K562 (cell line): ENCODE measurements around the gene TRMT2A. TPM values are rescaled to one million over a fixed set of nuclear protein-coding genes. Genes with fewer than 3 reads are reported as not detected.

Experiments used
- ATF7 ChIP-seq: fragments of 450-650 bp; IDR thresholded peaks from 2 replicates; pipeline ENCODE4 v1.7.1; 2014; ENCODE audit warnings: mild to moderate bottlenecking, moderate library complexity
- CBFA2T2 ChIP-seq: fragments of 450-650 bp; conservative IDR thresholded peaks from 2 replicates; pipeline ENCODE4 v1.6.1; 2017; ENCODE audit warnings: mild to moderate bottlenecking
- CCNT2 ChIP-seq: IDR thresholded peaks from 2 replicates; pipeline ENCODE4 v1.6.1; 2011; ENCODE audit warnings: borderline replicate concordance, low read depth, mild to moderate bottlenecking, moderate library complexity, mixed read lengths, low read length; ENCODE audit not compliant: insufficient read length; ENCODE audit errors: extremely low read depth
- CREB1 ChIP-seq, 2 experiments: sonication (generic) in 1 of 2; formaldehyde crosslinking in 1 of 2; IDR thresholded peaks; 2 replicates each; pipeline versions ENCODE4 v1.6.1 to v1.8.0; 2012 to 2022; ENCODE audit warnings: inconsistent platforms in 1 of 2, mild to moderate bottlenecking in 1 of 2, missing genetic modification reagents in 1 of 2, moderate library complexity in 1 of 2
- EP400 ChIP-seq: fragments of 450-650 bp; IDR thresholded peaks from 2 replicates; pipeline ENCODE4 v1.6.1; 2017; ENCODE audit warnings: antibody characterized with exemption, mild to moderate bottlenecking, moderate library complexity
- FOSL1 ChIP-seq: fragments of 200-800 bp; sonication (Bioruptor generic); conservative IDR thresholded peaks from 2 replicates; pipeline ENCODE4 v1.6.1; 2016; ENCODE audit warnings: missing genetic modification characterization, missing compliant biosample characterization
- HNRNPLL ChIP-seq: fragments of 200-400 bp; formaldehyde crosslinking; IDR thresholded peaks from 2 replicates; pipeline ENCODE4 v1.6.1; 2017; ENCODE audit warnings: low read length, low read depth, mild to moderate bottlenecking; ENCODE audit not compliant: poor library complexity, severe bottlenecking
- MCM7 ChIP-seq, 2 experiments: fragments of 450-650 bp; IDR thresholded peaks; 2 replicates each; pipeline ENCODE4 v1.6.1; 2016 to 2018
- MYC ChIP-seq, 2 experiments: fragments of 250-450 bp in 1 of 2; sonication (Bioruptor Pico) in 1 of 2; IDR thresholded peaks; 2 replicates each; pipeline versions ENCODE4 v1.5.1 to v1.6.1; 2012 to 2021; ENCODE audit warnings: low read depth in 2 of 2, borderline replicate concordance in 1 of 2, improper control_type of control experiment in 1 of 2, low read length in 1 of 2, mild to moderate bottlenecking in 1 of 2, moderate library complexity in 1 of 2
- NFIC ChIP-seq: fragments of 450-650 bp; IDR thresholded peaks from 2 replicates; pipeline ENCODE4 v1.6.1; 2017; ENCODE audit warnings: mild to moderate bottlenecking, inconsistent platforms
- RHOXF2B ChIP-seq: fragments of 250-450 bp; sonication (Bioruptor Pico); conservative IDR thresholded peaks from 2 replicates; pipeline ENCODE4 v1.5.1; 2021
- SIN3A ChIP-seq, 2 experiments: fragments of 150-350 bp in 1 of 2; IDR thresholded peaks; 2 replicates each; pipeline ENCODE4 v1.6.1; 2011 to 2016; ENCODE audit warnings: borderline replicate concordance in 2 of 2, low read depth in 2 of 2, low read length in 2 of 2, mild to moderate bottlenecking in 2 of 2, moderate library complexity in 2 of 2; ENCODE audit not compliant: control insufficient read depth in 1 of 2
- SREBF1 ChIP-seq: fragments of 150-350 bp; IDR thresholded peaks from 2 replicates; pipeline ENCODE4 v1.6.1; 2014; ENCODE audit warnings: antibody characterized with exemption, low read depth, low read length, borderline replicate concordance
- SUPT5H ChIP-seq: fragments of 450-650 bp; IDR thresholded peaks from 2 replicates; pipeline ENCODE4 v1.6.1; 2016
- TBL1XR1 ChIP-seq, 2 experiments: IDR thresholded peaks; 2 replicates each; pipeline ENCODE4 v1.6.1; 2012; ENCODE audit warnings: improper control_type of control experiment in 2 of 2, low read length in 2 of 2, mild to moderate bottlenecking in 1 of 2
- ZFX ChIP-seq: sonication (generic); formaldehyde crosslinking; IDR thresholded peaks from 2 replicates; pipeline ENCODE4 v1.8.0; 2022; ENCODE audit warnings: mild to moderate bottlenecking, missing genetic modification reagents, moderate library complexity
- ZNF24 ChIP-seq: fragments of 450-650 bp; IDR thresholded peaks from 2 replicates; pipeline ENCODE4 v1.6.1; 2016
- ZNF764 ChIP-seq: fragments of 250-450 bp; sonication (Bioruptor Pico); IDR thresholded peaks from 2 replicates; pipeline ENCODE4 v1.4.0; 2020; ENCODE audit warnings: low read depth, mild to moderate bottlenecking, moderate library complexity
- ZNF766 ChIP-seq: fragments of 200-800 bp; sonication (Bioruptor generic); conservative IDR thresholded peaks from 2 replicates; pipeline ENCODE4 v1.6.1; 2016; ENCODE audit warnings: missing genetic modification characterization, missing compliant biosample characterization
- polyA plus RNA-seq, 8 experiments: library from polyadenylated mRNA; depleted of rRNA in 4 of 8; stranded (reverse) in 5 of 8; unstranded in 3 of 8; fragments of >200 nt; fragmentation: Nextera tagmentation in 2 of 8; fragmentation: Illumina TruSeq in 1 of 8; extraction: Ambion mirVana in 2 of 8; extraction: Trizol in 1 of 8; gene quantifications; 2 replicates each; pipeline versions ENCODE4 v1.2.1 to v1.2.3, GENCODE V29; 2011 to 2014; ENCODE audit warnings: inconsistent platforms in 1 of 8, missing spikeins in 1 of 8
- total RNA-seq, 7 experiments: library from RNA; depleted of rRNA in 6 of 7; stranded (reverse); fragments of >200 nt in 6 of 7; fragmentation: Illumina TruSeq in 2 of 7; extraction: Trizol in 2 of 7; gene quantifications; 2 replicates each; pipeline versions ENCODE4 v1.2.1 to v1.2.3, GENCODE V29; 2011 to 2021; ENCODE audit warnings: low replicate concordance in 1 of 7
- TF ChIP-seq, protein P1 (sequence below): sonication (generic); formaldehyde crosslinking; IDR thresholded peaks from 2 replicates; pipeline ENCODE4 v1.8.1; 2022; ENCODE audit warnings: missing genetic modification reagents
- TF ChIP-seq, protein P2 (sequence below): fragments of 250-450 bp; sonication (Bioruptor Pico); IDR thresholded peaks from 2 replicates; pipeline ENCODE4 v1.8.0; 2022; ENCODE audit warnings: moderate library complexity, mild to moderate bottlenecking, inconsistent platforms
- TF ChIP-seq, protein P3 (sequence below): fragments of 250-450 bp; sonication (Bioruptor Pico); IDR thresholded peaks from 2 replicates; pipeline ENCODE4 v1.4.0; 2020; ENCODE audit warnings: borderline replicate concordance
- TF ChIP-seq, protein P4 (sequence below), 2 experiments: IDR thresholded peaks; 2 replicates each; pipeline ENCODE4 v1.6.1; 2011; ENCODE audit warnings: borderline replicate concordance in 1 of 2, control low read depth in 1 of 2, low read depth in 1 of 2, low read length in 1 of 2, mild to moderate bottlenecking in 1 of 2, mixed read lengths in 1 of 2, moderate library complexity in 1 of 2; ENCODE audit not compliant: insufficient read depth in 1 of 2, insufficient read length in 1 of 2, poor library complexity in 1 of 2, severe bottlenecking in 1 of 2; ENCODE audit errors: extremely low read depth in 1 of 2

Gene TRMT2A
- total and polyA plus RNA-seq, 9 of the 15 experiments (the other 6 are each of a cell fraction or from before 2014, with no cell fraction given) = 1.6 to 265 (median 140) TPM

DNA sequence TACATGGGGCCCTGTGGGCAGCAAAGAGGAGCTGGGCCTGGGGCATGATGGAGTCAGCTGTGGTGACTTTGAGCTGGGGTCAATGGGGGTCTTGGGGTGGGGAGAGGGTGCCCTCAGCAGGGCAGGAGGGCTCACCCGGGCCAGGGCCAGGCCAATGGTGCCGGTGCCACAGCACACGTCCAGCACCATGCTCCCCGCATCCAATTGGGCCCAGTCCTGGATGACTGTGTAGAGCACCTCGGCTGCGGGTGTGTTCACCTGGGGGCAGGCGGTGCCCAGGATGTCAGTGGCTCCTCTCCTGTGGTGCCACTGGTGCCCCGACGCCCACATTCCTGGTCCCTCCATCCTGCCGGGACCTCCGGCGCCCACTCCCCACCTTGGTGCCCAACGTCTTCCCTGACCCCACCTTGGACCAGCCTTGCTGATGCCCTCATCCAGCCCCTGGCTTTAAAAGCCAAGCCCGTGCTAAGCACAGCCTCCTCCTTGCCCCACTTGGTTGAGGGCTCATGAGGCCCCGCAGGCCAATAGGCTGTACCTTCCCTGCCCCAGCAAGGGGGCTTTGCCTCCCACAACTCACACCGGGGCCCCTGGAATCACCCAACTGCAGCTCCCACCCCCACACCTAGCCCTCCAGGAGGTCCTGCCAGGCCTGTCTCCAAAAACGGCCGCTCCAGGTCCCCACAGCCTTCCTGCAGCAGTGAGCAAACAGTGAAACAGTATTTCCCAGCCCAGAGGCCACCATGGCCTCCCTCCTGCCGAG lies 3.3 kb downstream of the TRMT2A start (continued):
- TF ChIP-seq, protein P1, sequence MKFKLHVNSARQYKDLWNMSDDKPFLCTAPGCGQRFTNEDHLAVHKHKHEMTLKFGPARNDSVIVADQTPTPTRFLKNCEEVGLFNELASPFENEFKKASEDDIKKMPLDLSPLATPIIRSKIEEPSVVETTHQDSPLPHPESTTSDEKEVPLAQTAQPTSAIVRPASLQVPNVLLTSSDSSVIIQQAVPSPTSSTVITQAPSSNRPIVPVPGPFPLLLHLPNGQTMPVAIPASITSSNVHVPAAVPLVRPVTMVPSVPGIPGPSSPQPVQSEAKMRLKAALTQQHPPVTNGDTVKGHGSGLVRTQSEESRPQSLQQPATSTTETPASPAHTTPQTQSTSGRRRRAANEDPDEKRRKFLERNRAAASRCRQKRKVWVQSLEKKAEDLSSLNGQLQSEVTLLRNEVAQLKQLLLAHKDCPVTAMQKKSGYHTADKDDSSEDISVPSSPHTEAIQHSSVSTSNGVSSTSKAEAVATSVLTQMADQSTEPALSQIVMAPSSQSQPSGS = no peak
- TF ChIP-seq, protein P2, sequence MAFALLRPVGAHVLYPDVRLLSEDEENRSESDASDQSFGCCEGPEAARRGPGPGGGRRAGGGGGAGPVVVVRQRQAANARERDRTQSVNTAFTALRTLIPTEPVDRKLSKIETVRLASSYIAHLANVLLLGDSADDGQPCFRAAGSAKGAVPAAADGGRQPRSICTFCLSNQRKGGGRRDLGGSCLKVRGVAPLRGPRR (CRISPR knock-in tag) = no peak
- no peak for TF ChIP-seq ZNF766 (CRISPR knock-in tag)
- TF ChIP-seq ZNF764 = no peak
- TF ChIP-seq EP400 = no peak
- TF ChIP-seq, protein P3, sequence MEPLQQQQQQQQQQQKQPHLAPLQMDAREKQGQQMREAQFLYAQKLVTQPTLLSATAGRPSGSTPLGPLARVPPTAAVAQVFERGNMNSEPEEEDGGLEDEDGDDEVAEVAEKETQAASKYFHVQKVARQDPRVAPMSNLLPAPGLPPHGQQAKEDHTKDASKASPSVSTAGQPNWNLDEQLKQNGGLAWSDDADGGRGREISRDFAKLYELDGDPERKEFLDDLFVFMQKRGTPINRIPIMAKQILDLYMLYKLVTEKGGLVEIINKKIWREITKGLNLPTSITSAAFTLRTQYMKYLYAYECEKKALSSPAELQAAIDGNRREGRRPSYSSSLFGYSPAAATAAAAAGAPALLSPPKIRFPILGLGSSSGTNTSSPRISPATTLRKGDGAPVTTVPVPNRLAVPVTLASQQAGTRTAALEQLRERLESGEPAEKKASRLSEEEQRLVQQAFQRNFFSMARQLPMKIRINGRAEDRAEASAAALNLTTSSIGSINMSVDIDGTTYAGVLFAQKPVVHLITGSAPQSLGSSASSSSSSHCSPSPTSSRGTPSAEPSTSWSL (CRISPR knock-in tag) = no peak
- TF ChIP-seq TBL1XR1 (IDR thresholded peaks at IDR 0.05; ENCODE audit: low read length in 2 of 2) = no peak
- TF ChIP-seq MYC (IDR thresholded peaks at IDR 0.05; ENCODE audit: low read depth, low read length) = no peak
- peak; percentile 71; the same call in 1 of the 2 replicates for TF ChIP-seq MYC (CRISPR knock-in tag; IDR thresholded peaks at IDR 0.05; ENCODE audit: borderline replicate concordance, low read depth)
- TF ChIP-seq SUPT5H = peak; percentile 54
- TF ChIP-seq ZNF24 = no peak
- TF ChIP-seq SREBF1 = no peak
- no peak for TF ChIP-seq NFIC
- no peak for TF ChIP-seq FOSL1
- TF ChIP-seq MCM7 (IDR thresholded peaks at IDR 0.05) = no peak
- TF ChIP-seq ATF7 = no peak
- no peak for TF ChIP-seq CBFA2T2
- no peak for TF ChIP-seq SIN3A (IDR thresholded peaks at IDR 0.05; ENCODE audit: borderline replicate concordance in 2 of 2, control insufficient read depth in 1 of 2, low read depth in 2 of 2, low read length in 2 of 2)
- TF ChIP-seq ZFX = no peak
- TF ChIP-seq HNRNPLL = no peak
- TF ChIP-seq RHOXF2B = 0 out of 2 replicates have a peak, but pooled peaks have one; percentile 63
- TF ChIP-seq, protein P4, sequence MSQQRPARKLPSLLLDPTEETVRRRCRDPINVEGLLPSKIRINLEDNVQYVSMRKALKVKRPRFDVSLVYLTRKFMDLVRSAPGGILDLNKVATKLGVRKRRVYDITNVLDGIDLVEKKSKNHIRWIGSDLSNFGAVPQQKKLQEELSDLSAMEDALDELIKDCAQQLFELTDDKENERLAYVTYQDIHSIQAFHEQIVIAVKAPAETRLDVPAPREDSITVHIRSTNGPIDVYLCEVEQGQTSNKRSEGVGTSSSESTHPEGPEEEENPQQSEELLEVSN (IDR thresholded peaks at IDR 0.05; ENCODE audit: borderline replicate concordance in 1 of 2, extremely low read depth in 1 of 2, insufficient read depth in 1 of 2, insufficient read length in 1 of 2, low read depth in 1 of 2, low read length in 1 of 2, poor library complexity in 1 of 2, severe bottlenecking in 1 of 2) = no peak
- 0 out of 2 replicates have a peak, but pooled peaks have one; percentile 6 for TF ChIP-seq CREB1 (IDR thresholded peaks at IDR 0.05)
- TF ChIP-seq CREB1 (CRISPR knock-in tag; IDR thresholded peaks at IDR 0.05) = no peak
- TF ChIP-seq CCNT2 = no peak
